Fibroblast of lung (primary cell): ENCODE measurements around the gene ACAP3. TPM values are rescaled to one million over a fixed set of nuclear protein-coding genes. Genes with fewer than 3 reads are reported as not detected.

Experiments used
- DNase-seq, 2 donors: peaks; one replicate each; pipeline versions ENCODE4 v3.0.0 to v3.0.0-alpha.2; 2010; ENCODE audit warnings: low read depth in 2 of 2
- H2AFZ ChIP-seq: 2 replicates; pipeline ENCODE4 v1.5.1; 2012; ENCODE audit warnings: low read length, control low read depth, inconsistent platforms
- H3K27ac ChIP-seq: 2 replicates; pipeline ENCODE4 v1.5.1; 2011; ENCODE audit warnings: low read length, control low read depth; ENCODE audit not compliant: insufficient read depth
- H3K27me3 ChIP-seq: 2 replicates; pipeline ENCODE4 v1.5.1; 2011; ENCODE audit warnings: mild to moderate bottlenecking, low read length; ENCODE audit not compliant: control insufficient read depth, insufficient read depth
- H3K36me3 ChIP-seq: 2 replicates; pipeline ENCODE4 v1.5.1; 2011; ENCODE audit warnings: low read length; ENCODE audit not compliant: control insufficient read depth, insufficient read depth
- H3K4me1 ChIP-seq: 2 replicates; pipeline ENCODE4 v1.5.1; 2011; ENCODE audit warnings: low read length; ENCODE audit not compliant: control insufficient read depth, insufficient read depth; ENCODE audit errors: extremely low read depth
- H3K4me2 ChIP-seq: 2 replicates; pipeline ENCODE4 v1.5.1; 2011; ENCODE audit warnings: low read length, control low read depth; ENCODE audit not compliant: insufficient read depth; ENCODE audit errors: extremely low read depth
- H3K4me3 ChIP-seq, 4 experiments: fragments of 200-600 bp in 1 of 4; sonication (generic) in 1 of 4; replicated peaks in 1 of 4; 2 replicates each; pipeline ENCODE4 v1.5.1; 2011 to 2016; ENCODE audit warnings: low read length in 4 of 4, low read depth in 3 of 4, mild to moderate bottlenecking in 3 of 4, control low read depth in 2 of 4, inconsistent platforms in 1 of 4, mixed read lengths in 1 of 4; ENCODE audit not compliant: insufficient read depth in 1 of 4; ENCODE audit errors: control extremely low read depth in 1 of 4
- H3K79me2 ChIP-seq: 2 replicates; pipeline ENCODE4 v1.5.1; 2012; ENCODE audit warnings: mild to moderate bottlenecking, low read length, inconsistent platforms; ENCODE audit not compliant: control insufficient read depth, insufficient read depth
- H3K9ac ChIP-seq: 2 replicates; pipeline ENCODE4 v1.5.1; 2011; ENCODE audit warnings: mild to moderate bottlenecking, low read length, control low read depth; ENCODE audit not compliant: insufficient read depth
- H3K9me3 ChIP-seq: 2 replicates; pipeline ENCODE4 v1.5.1; 2012; ENCODE audit warnings: low read depth, low read length; ENCODE audit not compliant: control insufficient read depth, insufficient read depth
- H4K20me1 ChIP-seq: 2 replicates; pipeline ENCODE4 v1.5.1; 2011; ENCODE audit warnings: low read length; ENCODE audit not compliant: control insufficient read depth, insufficient read depth; ENCODE audit errors: extremely low read depth
- EZH2 ChIP-seq: IDR thresholded peaks from 2 replicates; pipeline ENCODE4 v1.5.1; 2012; ENCODE audit warnings: low read length, control low read depth, mild to moderate bottlenecking; ENCODE audit errors: missing control alignments
- polyA plus RNA-seq, 2 donors: library from polyadenylated mRNA; depleted of rRNA in 1 of 2; stranded (reverse) in 1 of 2; unstranded in 1 of 2; fragments of >200 nt; gene quantifications; 2 replicates each; pipeline ENCODE4 v1.2.1, GENCODE V29; 2011 to 2012; ENCODE audit warnings: missing spikeins in 1 of 2
- total RNA-seq: library from RNA; depleted of rRNA; stranded (reverse); fragments of >200 nt; gene quantifications from 2 replicates; pipeline ENCODE4 v1.2.1, GENCODE V29; 2014
- TF ChIP-seq, protein P1 (sequence below), 2 donors: IDR thresholded peaks in 1 of 2; conservative IDR thresholded peaks in 1 of 2; 1 replicate in 1 of 2; 2 replicates in 1 of 2; pipeline ENCODE4 v1.5.1; 2011 to 2012; ENCODE audit warnings: low read length in 2 of 2, control low read depth in 1 of 2, inconsistent platforms in 1 of 2, low read depth in 1 of 2, mild to moderate bottlenecking in 1 of 2

ACAP3 gene
- total and polyA plus RNA-seq, 2 donors (not counting 1 experiment from before 2014, with no cell fraction given), result 15.3 to 50.9 TPM

DNA sequence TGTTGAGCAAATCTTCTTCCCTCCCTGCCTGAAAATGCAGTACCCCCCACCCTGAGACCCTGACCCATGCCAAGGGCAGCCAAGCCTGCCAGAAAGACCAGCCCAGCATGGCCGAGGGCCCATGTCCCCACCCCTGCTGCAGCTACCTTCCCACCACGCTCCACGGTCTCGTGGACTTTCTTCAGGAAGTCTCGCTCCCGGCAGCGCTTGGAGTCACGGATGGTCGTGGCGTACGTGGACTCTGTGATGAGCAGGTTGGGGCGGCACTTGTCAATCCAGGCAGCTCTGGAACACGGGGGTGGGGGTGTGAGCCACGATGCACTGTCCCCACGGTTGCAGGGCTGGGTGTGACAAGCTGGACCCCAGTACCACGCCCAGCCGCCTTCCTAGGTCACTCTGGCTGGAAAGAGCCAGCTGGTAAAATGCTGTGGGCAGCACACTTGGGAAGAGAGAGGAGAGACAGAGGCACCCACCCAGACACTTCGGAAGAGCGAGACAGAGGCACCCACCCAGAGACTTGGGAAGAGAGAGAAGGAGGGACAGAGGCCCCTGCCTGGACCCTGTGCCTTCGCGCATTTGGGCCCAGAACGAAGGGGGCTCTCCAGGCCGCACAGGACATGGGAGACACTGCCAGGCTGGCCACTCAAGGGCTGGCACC, 7.1 kb upstream of the ACAP3 start:
- no peak overlapping the region for H2AFZ ChIP-seq
- H3K4me2 ChIP-seq, result no peak overlapping the region
- H3K9me3 ChIP-seq, result no peaks in the 10 kb centered on the region
- H3K27me3 ChIP-seq, result no peaks in the 10 kb centered on the region
- no peaks in the 10 kb centered on the region for H4K20me1 ChIP-seq
- H3K4me3 ChIP-seq, result no peak overlapping the region
- no peak overlapping the region for H3K27ac ChIP-seq
- peaks cover 52% of the 10 kb centered on the region for H3K36me3 ChIP-seq
- H3K4me1 ChIP-seq, result peaks cover 11% of the 10 kb centered on the region
- no peak for TF ChIP-seq EZH2
- TF ChIP-seq, protein P1, sequence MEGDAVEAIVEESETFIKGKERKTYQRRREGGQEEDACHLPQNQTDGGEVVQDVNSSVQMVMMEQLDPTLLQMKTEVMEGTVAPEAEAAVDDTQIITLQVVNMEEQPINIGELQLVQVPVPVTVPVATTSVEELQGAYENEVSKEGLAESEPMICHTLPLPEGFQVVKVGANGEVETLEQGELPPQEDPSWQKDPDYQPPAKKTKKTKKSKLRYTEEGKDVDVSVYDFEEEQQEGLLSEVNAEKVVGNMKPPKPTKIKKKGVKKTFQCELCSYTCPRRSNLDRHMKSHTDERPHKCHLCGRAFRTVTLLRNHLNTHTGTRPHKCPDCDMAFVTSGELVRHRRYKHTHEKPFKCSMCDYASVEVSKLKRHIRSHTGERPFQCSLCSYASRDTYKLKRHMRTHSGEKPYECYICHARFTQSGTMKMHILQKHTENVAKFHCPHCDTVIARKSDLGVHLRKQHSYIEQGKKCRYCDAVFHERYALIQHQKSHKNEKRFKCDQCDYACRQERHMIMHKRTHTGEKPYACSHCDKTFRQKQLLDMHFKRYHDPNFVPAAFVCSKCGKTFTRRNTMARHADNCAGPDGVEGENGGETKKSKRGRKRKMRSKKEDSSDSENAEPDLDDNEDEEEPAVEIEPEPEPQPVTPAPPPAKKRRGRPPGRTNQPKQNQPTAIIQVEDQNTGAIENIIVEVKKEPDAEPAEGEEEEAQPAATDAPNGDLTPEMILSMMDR (conservative IDR thresholded peaks at IDR 0.05 in 1 of 2, IDR thresholded peaks at IDR 0.05 in 1 of 2; ENCODE audit: low read depth in 1 of 2, low read length in 2 of 2), result no peak
- no peak overlapping the region for H3K9ac ChIP-seq
- H3K79me2 ChIP-seq, result peaks cover 30% of the 10 kb centered on the region
- DNase-seq, result no peak

DNA sequence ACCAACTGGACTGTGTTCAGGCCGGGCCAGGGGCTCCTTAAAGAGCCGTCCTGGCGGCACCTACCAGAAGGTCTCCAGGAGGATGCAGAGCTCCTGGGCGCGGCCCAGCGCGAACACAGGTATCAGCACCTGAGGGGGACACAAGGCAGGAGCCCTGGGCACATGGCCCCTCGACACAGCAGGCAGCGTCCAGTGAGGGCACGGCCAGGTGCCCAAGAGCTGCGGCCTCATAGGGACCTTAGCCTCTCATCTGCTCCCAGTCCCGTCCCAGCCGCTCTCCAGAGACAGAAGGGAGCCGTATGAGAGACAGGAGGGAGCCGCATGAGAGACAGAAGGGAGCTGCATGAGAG, 6.5 kb upstream of the ACAP3 start:
- Histone ChIP-seq H3K27ac (no peak overlapping the region), H3K9ac (no peak overlapping the region), H3K79me2 (peaks cover 30% of the 10 kb centered on the region), H2AFZ (no peak overlapping the region), H3K9me3 (no peaks in the 10 kb centered on the region), H3K4me2 (no peak overlapping the region), H3K36me3 (peaks cover 50% of the 10 kb centered on the region), H3K4me1 (peaks cover 16% of the 10 kb centered on the region), H4K20me1 (no peaks in the 10 kb centered on the region), H3K4me3 (no peak overlapping the region), H3K27me3 (no peaks in the 10 kb centered on the region)
- no peak for DNase-seq
- TF ChIP-seq EZH2, result no peak
- TF ChIP-seq, protein P1 (conservative IDR thresholded peaks at IDR 0.05 in 1 of 2, IDR thresholded peaks at IDR 0.05 in 1 of 2; ENCODE audit: low read depth in 1 of 2, low read length in 2 of 2), result no peak

DNA sequence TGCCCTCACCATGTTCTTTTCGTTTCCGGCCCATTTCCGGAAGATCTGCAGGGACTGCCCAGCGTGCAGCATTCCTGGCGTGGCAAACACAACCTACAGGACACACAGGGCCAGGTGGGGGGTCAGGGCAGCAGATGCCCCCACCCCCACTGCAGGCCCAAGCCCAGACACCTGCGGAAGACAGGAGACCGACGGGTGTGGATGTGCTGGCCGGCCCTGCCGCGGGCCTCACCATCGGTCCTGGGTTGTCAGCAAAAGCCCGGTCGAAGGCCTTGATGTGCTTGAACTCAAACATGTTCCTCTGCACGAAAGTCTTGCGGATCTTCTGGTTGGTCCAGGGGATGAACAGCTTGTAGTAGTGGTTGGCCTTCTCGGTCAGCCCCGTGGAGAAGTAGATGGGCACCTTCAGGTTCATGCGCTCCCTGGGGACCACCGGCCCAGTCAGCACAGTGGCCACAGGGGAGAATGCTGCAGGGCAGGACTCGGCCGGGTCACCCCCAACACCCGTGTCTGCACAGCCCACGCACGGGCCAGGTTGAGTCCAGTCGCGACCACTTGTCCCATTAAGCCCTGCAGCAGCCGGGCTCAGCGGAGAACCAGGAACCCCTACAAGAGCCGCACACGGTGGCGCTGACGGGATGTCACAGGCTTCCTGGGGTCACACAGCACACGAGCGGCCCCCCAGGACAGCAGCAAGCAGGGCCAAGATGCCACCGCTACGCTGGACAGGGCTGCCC, 5.9 kb upstream of the ACAP3 start:
- peaks cover 29% of the 10 kb centered on the region for H3K79me2 ChIP-seq
- H3K27me3 ChIP-seq, result no peaks in the 10 kb centered on the region
- no peak overlapping the region for H3K4me3 ChIP-seq
- H3K4me1 ChIP-seq, result peaks cover 12% of the 10 kb centered on the region
- H3K27ac ChIP-seq, result no peak overlapping the region
- H3K9ac ChIP-seq, result no peak overlapping the region
- TF ChIP-seq, protein P1 (conservative IDR thresholded peaks at IDR 0.05 in 1 of 2, IDR thresholded peaks at IDR 0.05 in 1 of 2; ENCODE audit: low read depth in 1 of 2, low read length in 2 of 2), result no peak
- no peak for TF ChIP-seq EZH2
- peaks cover 46% of the 10 kb centered on the region for H3K36me3 ChIP-seq
- H2AFZ ChIP-seq, result no peak overlapping the region
- DNase-seq, result no peak
- no peaks in the 10 kb centered on the region for H4K20me1 ChIP-seq
- no peak overlapping the region for H3K4me2 ChIP-seq
- H3K9me3 ChIP-seq, result no peaks in the 10 kb centered on the region
